ENCODE data around the gene ANKS6. TPM values are rescaled to one million over a fixed set of nuclear protein-coding genes. Genes with fewer than 3 reads are reported as not detected.

ANKS6 gene
- polyA plus RNA-seq, 1 donor from 2014 or later, result 16.6 TPM

GRCh38 chr9:98778711-98779530, 17.4 kb downstream of the ANKS6 start:
- no peaks in the 10 kb centered on the region for H3K79me2 ChIP-seq (replicated peaks; ENCODE audit: insufficient read depth, low read length)
- H3K27ac ChIP-seq (ENCODE audit: low read length), result no peak overlapping the region
- H3K9me2 ChIP-seq (ENCODE audit: insufficient read depth, low read length), result no peaks in the 10 kb centered on the region
- H3K4me2 ChIP-seq (ENCODE audit: low read length), result no peak overlapping the region
- no peak overlapping the region for H3K4me3 ChIP-seq (ENCODE audit: low read length)
- H3K36me3 ChIP-seq (ENCODE audit: insufficient read depth, low read length), result no peaks in the 10 kb centered on the region
- no peak overlapping the region for H3K9ac ChIP-seq (ENCODE audit: low read length)
- no peaks in the 10 kb centered on the region for H3F3A ChIP-seq (ENCODE audit: insufficient read depth, low read length, poor library complexity, severe bottlenecking)
- H3K9me3 ChIP-seq (ENCODE audit: low read length), result no peaks in the 10 kb centered on the region
- H2AFZ ChIP-seq (ENCODE audit: low read depth, low read length), result no peak overlapping the region
- H3K27me3 ChIP-seq (ENCODE audit: insufficient read depth, low read depth, low read length), result no peaks in the 10 kb centered on the region
- H4K20me1 ChIP-seq (ENCODE audit: insufficient read depth), result no peaks in the 10 kb centered on the region
- no peak for TF ChIP-seq REST (IDR thresholded peaks at IDR 0.05; ENCODE audit: borderline replicate concordance)

GRCh38 chr9:98778251-98778650, 18.1 kb downstream of the ANKS6 start:
- Histone ChIP-seq H3F3A (ENCODE audit: insufficient read depth, low read length, poor library complexity, severe bottlenecking) (no peaks in the 10 kb centered on the region), H3K9me2 (ENCODE audit: insufficient read depth, low read length) (no peaks in the 10 kb centered on the region), H3K27me3 (ENCODE audit: insufficient read depth, low read depth, low read length) (no peaks in the 10 kb centered on the region), H3K79me2 (replicated peaks; ENCODE audit: insufficient read depth, low read length) (no peaks in the 10 kb centered on the region), H3K9me3 (ENCODE audit: low read length) (no peaks in the 10 kb centered on the region), H3K27ac (ENCODE audit: low read length) (no peak overlapping the region), H4K20me1 (ENCODE audit: insufficient read depth) (no peaks in the 10 kb centered on the region), H2AFZ (ENCODE audit: low read depth, low read length) (no peak overlapping the region), H3K4me3 (ENCODE audit: low read length) (no peak overlapping the region), H3K4me2 (ENCODE audit: low read length) (no peak overlapping the region), H3K36me3 (ENCODE audit: insufficient read depth, low read length) (no peaks in the 10 kb centered on the region), H3K9ac (ENCODE audit: low read length) (no peak overlapping the region)
- TF ChIP-seq REST (IDR thresholded peaks at IDR 0.05; ENCODE audit: borderline replicate concordance) (no peak), MXI1 (conservative IDR thresholded peaks at IDR 0.05; ENCODE audit: poor library complexity, severe bottlenecking) (no peak), EP300 (conservative IDR thresholded peaks at IDR 0.05; ENCODE audit: poor library complexity, severe bottlenecking) (no peak), SMC3 (conservative IDR thresholded peaks at IDR 0.05; ENCODE audit: poor library complexity) (no peak), TAF1 (IDR thresholded peaks at IDR 0.05; ENCODE audit: low read depth) (no peak), EZH2 (IDR thresholded peaks at IDR 0.05; ENCODE audit: borderline replicate concordance, insufficient read depth, low read length, poor library complexity, severe bottlenecking) (no peak), RAD21 (conservative IDR thresholded peaks at IDR 0.05) (no peak), POLR2AphosphoS5 (IDR thresholded peaks at IDR 0.05) (no peak), CTCF (IDR thresholded peaks at IDR 0.05; ENCODE audit: poor library complexity, severe bottlenecking) (no peak)

Measured in neural cell (in vitro differentiated cells).